ENCODE measurements around the gene TFAP2E.

The TFAP2E gene

GRCh38 chr1:35589516-35590427 lies 16.7 kb downstream of the TFAP2E start:
- H3K79me2 ChIP-seq (ENCODE audit: control insufficient read depth, low read length): no peaks in the 10 kb centered on the region
- H3K9me3 ChIP-seq (ENCODE audit: control insufficient read depth, insufficient read depth, low read length): no peaks in the 10 kb centered on the region
- no peaks in the 10 kb centered on the region for H3K4me1 ChIP-seq (ENCODE audit: control insufficient read depth, low read length)
- H3K36me3 ChIP-seq (ENCODE audit: control insufficient read depth, low read length): no peaks in the 10 kb centered on the region
- no peaks in the 10 kb centered on the region for H3K9me2 ChIP-seq (replicated peaks; ENCODE audit: control insufficient read depth, low read length)
- no peak for TF ChIP-seq EZH2phosphoT487 (IDR thresholded peaks at IDR 0.05; ENCODE audit: borderline replicate concordance, low read length)
- TF ChIP-seq CTCF (IDR thresholded peaks at IDR 0.05; ENCODE audit: low read depth, low read length, poor library complexity, severe bottlenecking): no peak
- no peak overlapping the region for H3K4me3 ChIP-seq (ENCODE audit: low read length)
- H4K20me1 ChIP-seq (ENCODE audit: control insufficient read depth, insufficient read depth, low read depth, low read length): no peaks in the 10 kb centered on the region
- H3K27me3 ChIP-seq (ENCODE audit: control insufficient read depth, low read length): no peaks in the 10 kb centered on the region
- no peaks in the 10 kb centered on the region for H3F3A ChIP-seq (ENCODE audit: control insufficient read depth, insufficient read depth)
- H3K27ac ChIP-seq (ENCODE audit: low read depth, low read length): no peak overlapping the region
- H3K4me2 ChIP-seq (ENCODE audit: low read length): no peak overlapping the region

GRCh38 chr1:35590476-35591040 lies 17.4 kb downstream of the TFAP2E start:
- Histone ChIP-seq H3K27ac (ENCODE audit: low read depth, low read length) (no peak overlapping the region), H3K79me2 (ENCODE audit: control insufficient read depth, low read length) (no peaks in the 10 kb centered on the region), H3K4me3 (ENCODE audit: low read length) (no peak overlapping the region), H3K4me2 (ENCODE audit: low read length) (no peak overlapping the region), H3F3A (ENCODE audit: control insufficient read depth, insufficient read depth) (no peaks in the 10 kb centered on the region), H3K27me3 (ENCODE audit: control insufficient read depth, low read length) (no peaks in the 10 kb centered on the region), H3K4me1 (ENCODE audit: control insufficient read depth, low read length) (no peaks in the 10 kb centered on the region), H4K20me1 (ENCODE audit: control insufficient read depth, insufficient read depth, low read depth, low read length) (no peaks in the 10 kb centered on the region), H3K36me3 (ENCODE audit: control insufficient read depth, low read length) (no peaks in the 10 kb centered on the region), H3K9me2 (replicated peaks; ENCODE audit: control insufficient read depth, low read length) (no peaks in the 10 kb centered on the region), H3K9me3 (ENCODE audit: control insufficient read depth, insufficient read depth, low read length) (no peaks in the 10 kb centered on the region)
- no peak for TF ChIP-seq EZH2phosphoT487 (IDR thresholded peaks at IDR 0.05; ENCODE audit: borderline replicate concordance, low read length)
- TF ChIP-seq CTCF (IDR thresholded peaks at IDR 0.05; ENCODE audit: low read depth, low read length, poor library complexity, severe bottlenecking): no peak

- Histone ChIP-seq H3F3A (ENCODE audit: control insufficient read depth, insufficient read depth) (no peaks in the 10 kb centered on the region), H3K9me2 (replicated peaks; ENCODE audit: control insufficient read depth, low read length) (no peaks in the 10 kb centered on the region), H4K20me1 (ENCODE audit: control insufficient read depth, insufficient read depth, low read depth, low read length) (no peaks in the 10 kb centered on the region), H3K36me3 (ENCODE audit: control insufficient read depth, low read length) (no peaks in the 10 kb centered on the region; the same call in 1 of the 2 replicates), H3K79me2 (ENCODE audit: control insufficient read depth, low read length) (no peaks in the 10 kb centered on the region), H3K4me3 (ENCODE audit: low read length) (no peak overlapping the region), H3K4me1 (ENCODE audit: control insufficient read depth, low read length) (no peaks in the 10 kb centered on the region), H3K27me3 (ENCODE audit: control insufficient read depth, low read length) (no peaks in the 10 kb centered on the region), H3K27ac (ENCODE audit: low read depth, low read length) (no peak overlapping the region), H3K4me2 (ENCODE audit: low read length) (no peak overlapping the region), H3K9me3 (ENCODE audit: control insufficient read depth, insufficient read depth, low read length) (no peaks in the 10 kb centered on the region)
- no peak for TF ChIP-seq CTCF (IDR thresholded peaks at IDR 0.05; ENCODE audit: low read depth, low read length, poor library complexity, severe bottlenecking)
These were observed 18.1 kb downstream of the TFAP2E start for GRCh38 chr1:35591211-35591610.

All from DOHH2 (cell line).